GM12878 (cell line): ENCODE measurements around the gene DGKA.

ENCODE experiments used
- HDAC2 ChIP-seq: fragments of 200-600 bp; sonication (generic); IDR thresholded peaks from 2 replicates; pipeline ENCODE4 v1.6.1; 2017
- MTA2 ChIP-seq: fragments of 450-650 bp; IDR thresholded peaks from 2 replicates; pipeline ENCODE4 v1.6.1; 2016; ENCODE audit warnings: low read depth, mild to moderate bottlenecking, moderate library complexity
- MTA3 ChIP-seq: IDR thresholded peaks from 2 replicates; pipeline ENCODE4 v1.6.1; 2012; ENCODE audit warnings: low read length, inconsistent platforms, borderline replicate concordance
- RCOR1 ChIP-seq: conservative IDR thresholded peaks from 2 replicates; pipeline ENCODE4 v1.6.1; 2012; ENCODE audit warnings: low read depth, low read length, improper control_type of control experiment
- STAT3 ChIP-seq: IDR thresholded peaks from 2 replicates; pipeline ENCODE4 v1.6.1; 2011; ENCODE audit warnings: low read depth, low read length, improper control_type of control experiment
- WRNIP1 ChIP-seq: IDR thresholded peaks from 2 replicates; pipeline ENCODE4 v1.6.1; 2011; ENCODE audit warnings: low read depth, low read length, improper control_type of control experiment, borderline replicate concordance
- TF ChIP-seq, protein P1 (sequence below), 3 experiments: IDR thresholded peaks in 2 of 3; conservative IDR thresholded peaks in 1 of 3; 2 replicates each; pipeline ENCODE4 v1.5.1; 2011; ENCODE audit warnings: low read depth in 3 of 3, low read length in 3 of 3, mild to moderate bottlenecking in 3 of 3, control low read depth in 2 of 3, moderate library complexity in 2 of 3, inconsistent platforms in 1 of 3, mixed read lengths in 1 of 3; ENCODE audit not compliant: control insufficient read depth in 2 of 3, insufficient read depth in 1 of 3; ENCODE audit errors: extremely low read depth in 1 of 3
- TF ChIP-seq, protein P2 (sequence below): fragments of 450-650 bp; IDR thresholded peaks from 2 replicates; pipeline ENCODE4 v1.6.1; 2017; ENCODE audit warnings: mild to moderate bottlenecking
- TF ChIP-seq, protein P3 (sequence below): IDR thresholded peaks from 2 replicates; pipeline ENCODE4 v1.6.1; 2011; ENCODE audit warnings: low read depth, mild to moderate bottlenecking, low read length, moderate library complexity, borderline replicate concordance; ENCODE audit errors: extremely low read depth

DNA sequence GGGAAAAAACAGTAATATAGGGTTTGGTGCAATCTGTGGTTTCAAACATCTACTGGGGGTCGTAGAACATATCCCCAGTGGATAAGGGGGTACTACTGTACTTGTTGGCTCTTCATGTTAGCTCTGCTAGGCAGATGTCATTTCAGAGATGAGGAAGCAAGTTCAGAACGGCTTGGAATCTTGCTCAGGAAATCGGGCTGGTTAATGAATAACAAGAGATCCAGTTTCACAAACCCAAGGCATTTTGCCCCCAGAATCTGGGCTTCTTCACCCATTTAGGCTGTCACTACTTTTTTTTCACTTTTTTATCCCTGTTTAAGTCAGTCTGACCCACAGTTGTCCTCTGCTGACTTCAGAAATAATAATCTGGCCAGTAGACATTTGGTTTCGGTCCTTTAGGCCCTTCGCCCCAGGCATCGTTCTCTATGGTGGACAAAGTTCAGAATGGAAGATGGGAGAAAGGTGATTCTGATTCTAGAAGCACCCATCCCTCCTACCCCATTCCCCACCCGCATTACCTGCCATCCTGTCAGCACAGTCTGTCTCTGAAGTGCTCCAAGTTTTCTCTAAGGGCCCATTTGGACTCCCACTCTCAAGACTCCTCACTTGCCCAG is 70.6 kb downstream of the DGKA start:
- TF ChIP-seq, protein P1, sequence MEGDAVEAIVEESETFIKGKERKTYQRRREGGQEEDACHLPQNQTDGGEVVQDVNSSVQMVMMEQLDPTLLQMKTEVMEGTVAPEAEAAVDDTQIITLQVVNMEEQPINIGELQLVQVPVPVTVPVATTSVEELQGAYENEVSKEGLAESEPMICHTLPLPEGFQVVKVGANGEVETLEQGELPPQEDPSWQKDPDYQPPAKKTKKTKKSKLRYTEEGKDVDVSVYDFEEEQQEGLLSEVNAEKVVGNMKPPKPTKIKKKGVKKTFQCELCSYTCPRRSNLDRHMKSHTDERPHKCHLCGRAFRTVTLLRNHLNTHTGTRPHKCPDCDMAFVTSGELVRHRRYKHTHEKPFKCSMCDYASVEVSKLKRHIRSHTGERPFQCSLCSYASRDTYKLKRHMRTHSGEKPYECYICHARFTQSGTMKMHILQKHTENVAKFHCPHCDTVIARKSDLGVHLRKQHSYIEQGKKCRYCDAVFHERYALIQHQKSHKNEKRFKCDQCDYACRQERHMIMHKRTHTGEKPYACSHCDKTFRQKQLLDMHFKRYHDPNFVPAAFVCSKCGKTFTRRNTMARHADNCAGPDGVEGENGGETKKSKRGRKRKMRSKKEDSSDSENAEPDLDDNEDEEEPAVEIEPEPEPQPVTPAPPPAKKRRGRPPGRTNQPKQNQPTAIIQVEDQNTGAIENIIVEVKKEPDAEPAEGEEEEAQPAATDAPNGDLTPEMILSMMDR (IDR thresholded peaks at IDR 0.05 in 2 of 3, conservative IDR thresholded peaks at IDR 0.05 in 1 of 3; ENCODE audit: control insufficient read depth in 2 of 3, extremely low read depth in 1 of 3, insufficient read depth in 1 of 3, low read depth in 3 of 3, low read length in 3 of 3) = no peak
- TF ChIP-seq MTA2 = no peak
- TF ChIP-seq HDAC2 = no peak
- TF ChIP-seq MTA3 = no peak
- TF ChIP-seq, protein P2, sequence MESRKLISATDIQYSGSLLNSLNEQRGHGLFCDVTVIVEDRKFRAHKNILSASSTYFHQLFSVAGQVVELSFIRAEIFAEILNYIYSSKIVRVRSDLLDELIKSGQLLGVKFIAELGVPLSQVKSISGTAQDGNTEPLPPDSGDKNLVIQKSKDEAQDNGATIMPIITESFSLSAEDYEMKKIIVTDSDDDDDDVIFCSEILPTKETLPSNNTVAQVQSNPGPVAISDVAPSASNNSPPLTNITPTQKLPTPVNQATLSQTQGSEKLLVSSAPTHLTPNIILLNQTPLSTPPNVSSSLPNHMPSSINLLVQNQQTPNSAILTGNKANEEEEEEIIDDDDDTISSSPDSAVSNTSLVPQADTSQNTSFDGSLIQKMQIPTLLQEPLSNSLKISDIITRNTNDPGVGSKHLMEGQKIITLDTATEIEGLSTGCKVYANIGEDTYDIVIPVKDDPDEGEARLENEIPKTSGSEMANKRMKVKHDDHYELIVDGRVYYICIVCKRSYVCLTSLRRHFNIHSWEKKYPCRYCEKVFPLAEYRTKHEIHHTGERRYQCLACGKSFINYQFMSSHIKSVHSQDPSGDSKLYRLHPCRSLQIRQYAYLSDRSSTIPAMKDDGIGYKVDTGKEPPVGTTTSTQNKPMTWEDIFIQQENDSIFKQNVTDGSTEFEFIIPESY = no peak
- TF ChIP-seq STAT3 = no peak
- no peak for TF ChIP-seq RCOR1
- TF ChIP-seq, protein P3, sequence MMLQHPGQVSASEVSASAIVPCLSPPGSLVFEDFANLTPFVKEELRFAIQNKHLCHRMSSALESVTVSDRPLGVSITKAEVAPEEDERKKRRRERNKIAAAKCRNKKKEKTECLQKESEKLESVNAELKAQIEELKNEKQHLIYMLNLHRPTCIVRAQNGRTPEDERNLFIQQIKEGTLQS = no peak
- TF ChIP-seq WRNIP1 = no peak
